Measurements from ENCODE around the gene NECAB3. TPM values are rescaled to one million over a fixed set of nuclear protein-coding genes. Genes with fewer than 3 reads are reported as not detected.
A peak's percentile ranks its signal among the peaks of the same experiment; 100 is the strongest.
"Not testable (repeated sequence)": the region's sequence is repeated elsewhere in the genome, so short reads cannot be mapped to it uniquely, and the experiment has no call there.

NECAB3 gene
- polyA plus RNA-seq, 3 donors from 2014 or later = 2.5 to 3.8 (median 2.9) TPM

- Mint-ChIP-seq H3K36me3 (peaks cover 0 to 4% (median 0%) of the 10 kb centered on the region in 3 donors), H3K27me3 (ENCODE audit: low read depth in 3 of 3) (peaks cover 2 to 7% (median 2%) of the 10 kb centered on the region in 3 donors), H3K9me3 (no peaks in the 10 kb centered on the region), H3K4me1 (peaks cover 28% of the 10 kb centered on the region in 2 donors), H3K27ac (no peak overlapping the region), H3K4me3 (no peak overlapping the region)
- no peak for DNase-seq
These were observed 23.3 kb downstream of the NECAB3 start for GRCh38 chr20:33650753-33651561.

- no peak for DNase-seq
- H3K4me3 Mint-ChIP-seq = no peak overlapping the region
- H3K27me3 Mint-ChIP-seq (ENCODE audit: low read depth in 3 of 3) = peaks cover 2 to 7% (median 2%) of the 10 kb centered on the region in 3 donors
- peaks cover 4 to 9% (median 5%) of the 10 kb centered on the region in 3 donors for H3K36me3 Mint-ChIP-seq
- peaks cover 28 to 31% of the 10 kb centered on the region in 2 donors for H3K4me1 Mint-ChIP-seq
- H3K27ac Mint-ChIP-seq = no peak overlapping the region
- no peaks in the 10 kb centered on the region for H3K9me3 Mint-ChIP-seq
These were observed 24.0 kb downstream of the NECAB3 start for GRCh38 chr20:33650111-33650752.

- peaks cover 5 to 17% (median 9%) of the 10 kb centered on the region in 3 donors for H3K36me3 Mint-ChIP-seq
- H3K4me3 Mint-ChIP-seq = no peak overlapping the region
- H3K27me3 Mint-ChIP-seq (ENCODE audit: low read depth in 3 of 3) = peaks cover 2 to 7% (median 2%) of the 10 kb centered on the region in 3 donors
- H3K4me1 Mint-ChIP-seq = peaks cover 28 to 31% of the 10 kb centered on the region in 2 donors
- no peak for DNase-seq
- no peak overlapping the region for H3K27ac Mint-ChIP-seq
- no peaks in the 10 kb centered on the region for H3K9me3 Mint-ChIP-seq
These were observed 25.0 kb downstream of the NECAB3 start for GRCh38 chr20:33649201-33649681.

GRCh38 chr20:33648396-33649004 lies 25.7 kb downstream of the NECAB3 start:
- H3K9me3 Mint-ChIP-seq = no peaks in the 10 kb centered on the region
- peaks cover 28 to 31% of the 10 kb centered on the region in 2 donors for H3K4me1 Mint-ChIP-seq
- peak overlapping the region in 3 of 6 donors; percentile 12 to 15 (median 13) for H3K27ac Mint-ChIP-seq
- H3K27me3 Mint-ChIP-seq (ENCODE audit: low read depth in 3 of 3) = peaks cover 2 to 7% (median 2%) of the 10 kb centered on the region in 3 donors
- peak in 2 of 3 donors; percentile 14 to 19 for DNase-seq
- H3K36me3 Mint-ChIP-seq = peaks cover 5 to 21% (median 9%) of the 10 kb centered on the region in 3 donors
- peak overlapping the region in 3 of 5 donors; percentile 14 to 63 (median 15) for H3K4me3 Mint-ChIP-seq

GRCh38 chr20:33647603-33648395 lies 26.4 kb downstream of the NECAB3 start:
- Mint-ChIP-seq H3K4me3 (peak overlapping the region; percentile 70 to 88 (median 77)), H3K27ac (peak overlapping the region; percentile 15 to 89 (median 69)), H3K36me3 (peaks cover 5 to 21% (median 9%) of the 10 kb centered on the region in 3 donors), H3K9me3 (no peaks in the 10 kb centered on the region), H3K4me1 (peaks cover 28 to 31% of the 10 kb centered on the region in 2 donors), H3K27me3 (ENCODE audit: low read depth in 3 of 3) (peaks cover 2 to 3% (median 2%) of the 10 kb centered on the region in 3 donors)
- DNase-seq = peak; percentile 41 to 52 (median 41)

GRCh38 chr20:33646959-33647602 lies 27.1 kb downstream of the NECAB3 start:
- not testable (repeated sequence) for DNase-seq; H3K9me3 Mint-ChIP-seq; H3K27me3 Mint-ChIP-seq (ENCODE audit: low read depth in 3 of 3)
- Mint-ChIP-seq H3K4me3 (peak overlapping the region in 3 of 5 donors; percentile 73 to 88 (median 79)), H3K4me1 (peaks cover 28 to 31% of the 10 kb centered on the region in 2 donors), H3K27ac (peak overlapping the region in 3 of 6 donors; percentile 45 to 79 (median 59)), H3K36me3 (peaks cover 5 to 21% (median 9%) of the 10 kb centered on the region in 3 donors)

- no peaks in the 10 kb centered on the region for H3K9me3 Mint-ChIP-seq
- peaks cover 6 to 27% (median 12%) of the 10 kb centered on the region in 3 donors for H3K36me3 Mint-ChIP-seq
- peaks cover 28 to 31% of the 10 kb centered on the region in 2 donors for H3K4me1 Mint-ChIP-seq
- peaks cover 2 to 3% (median 2%) of the 10 kb centered on the region in 3 donors for H3K27me3 Mint-ChIP-seq (ENCODE audit: low read depth in 3 of 3)
- no peak overlapping the region for H3K4me3 Mint-ChIP-seq
- no peak for DNase-seq
- H3K27ac Mint-ChIP-seq = no peak overlapping the region
These were observed 28.0 kb downstream of the NECAB3 start for GRCh38 chr20:33646191-33646590.

- no peak overlapping the region for H3K4me3 Mint-ChIP-seq
- H3K27me3 Mint-ChIP-seq (ENCODE audit: low read depth in 3 of 3) = peaks cover 2 to 3% (median 2%) of the 10 kb centered on the region in 3 donors
- H3K27ac Mint-ChIP-seq = peak overlapping the region in 2 of 6 donors; percentile 29 to 49
- peaks cover 28 to 31% of the 10 kb centered on the region in 2 donors for H3K4me1 Mint-ChIP-seq
- peaks cover 12 to 32% (median 17%) of the 10 kb centered on the region in 3 donors for H3K36me3 Mint-ChIP-seq
- H3K9me3 Mint-ChIP-seq = no peaks in the 10 kb centered on the region
- no peak for DNase-seq
These were observed 28.8 kb downstream of the NECAB3 start for GRCh38 chr20:33645396-33645795.

- Mint-ChIP-seq H3K4me3 (no peak overlapping the region), H3K9me3 (no peaks in the 10 kb centered on the region), H3K27ac (peak overlapping the region in 3 of 6 donors; percentile 29 to 49 (median 46))
These were observed 29.2 kb downstream of the NECAB3 start for GRCh38 chr20:33645072-33645358.

GRCh38 chr20:33644313-33645071 lies 29.7 kb downstream of the NECAB3 start:
- Mint-ChIP-seq H3K4me3 (no peak overlapping the region), H3K27ac (peak overlapping the region in 1 of 6 donors; percentile 46), H3K4me1 (peaks cover 23 to 28% of the 10 kb centered on the region in 2 donors), H3K9me3 (no peaks in the 10 kb centered on the region), H3K27me3 (ENCODE audit: low read depth in 3 of 3) (peaks cover 2 to 3% (median 2%) of the 10 kb centered on the region in 3 donors), H3K36me3 (peaks cover 19 to 39% (median 25%) of the 10 kb centered on the region in 3 donors)
- DNase-seq = no peak

More at GRCh38 chr20:33645072-33645358, 29.2 kb downstream of the NECAB3 start:
- Mint-ChIP-seq H3K4me1 (peaks cover 28 to 31% of the 10 kb centered on the region in 2 donors), H3K36me3 (peaks cover 16 to 36% (median 20%) of the 10 kb centered on the region in 3 donors), H3K27me3 (ENCODE audit: low read depth in 3 of 3) (peaks cover 2 to 3% (median 2%) of the 10 kb centered on the region in 3 donors)
- DNase-seq = no peak

GRCh38 chr20:33640287-33640686 lies 33.9 kb downstream of the NECAB3 start:
- no peak overlapping the region for H3K4me3 Mint-ChIP-seq
- peaks cover 0 to 2% (median 0%) of the 10 kb centered on the region in 3 donors for H3K27me3 Mint-ChIP-seq (ENCODE audit: low read depth in 3 of 3)
- H3K36me3 Mint-ChIP-seq = peaks cover 14 to 44% (median 29%) of the 10 kb centered on the region in 3 donors
- peak overlapping the region in 1 of 6 donors; percentile 7 for H3K27ac Mint-ChIP-seq
- no peak for DNase-seq
- H3K9me3 Mint-ChIP-seq = no peaks in the 10 kb centered on the region
- no peaks in the 10 kb centered on the region for H3K4me1 Mint-ChIP-seq

- DNase-seq = no peak
- no peak overlapping the region for H3K4me3 Mint-ChIP-seq
These were observed 37.5 kb downstream of the NECAB3 start for GRCh38 chr20:33636776-33637175.

More at GRCh38 chr20:33636776-33637175, 37.5 kb downstream of the NECAB3 start:
- peak overlapping the region in 2 of 6 donors; percentile 4 to 8 for H3K27ac Mint-ChIP-seq
- H3K36me3 Mint-ChIP-seq = peaks cover 17 to 32% (median 21%) of the 10 kb centered on the region in 3 donors
- H3K27me3 Mint-ChIP-seq (ENCODE audit: low read depth in 3 of 3) = peaks cover 0 to 2% (median 0%) of the 10 kb centered on the region in 3 donors
- peaks cover 3 to 9% of the 10 kb centered on the region in 2 donors for H3K4me1 Mint-ChIP-seq
- H3K9me3 Mint-ChIP-seq = no peaks in the 10 kb centered on the region

Measured in immature natural killer cell (primary cell).